Testis (tissue), 3 donors: Measurements from ENCODE around the gene RAB29. TPM values are rescaled to one million over a fixed set of nuclear protein-coding genes. Genes with fewer than 3 reads are reported as not detected.

ENCODE experiments used
- DNase-seq: peaks from one replicate; pipeline ENCODE4 v3.0.0-alpha.2; 2019
- H3K27ac ChIP-seq, 2 donors: fragments of 200-600 bp; sonication (generic); one replicate each; pipeline ENCODE4 v1.5.1; 2019
- H3K27me3 ChIP-seq: fragments of 200-600 bp; sonication (generic); one replicate; pipeline ENCODE4 v1.5.1; 2019
- H3K36me3 ChIP-seq: fragments of 200-600 bp; sonication (generic); one replicate; pipeline ENCODE4 v1.5.1; 2017; ENCODE audit warnings: low read depth; ENCODE audit errors: missing control alignments
- H3K4me1 ChIP-seq: fragments of 200-600 bp; sonication (generic); one replicate; pipeline ENCODE4 v1.5.1; 2019
- H3K4me3 ChIP-seq, 2 donors: fragments of 200-600 bp; sonication (generic); one replicate each; pipeline ENCODE4 v1.5.1; 2017 to 2019
- H3K9me3 ChIP-seq: fragments of 200-600 bp; sonication (generic); one replicate; pipeline ENCODE4 v1.5.1; 2017
- POLR2A ChIP-seq: fragments of 450-650 bp; IDR thresholded peaks from one replicate; pipeline ENCODE4 v1.6.1; 2017; ENCODE audit warnings: antibody characterized with exemption, mild to moderate bottlenecking, moderate library complexity
- WGBS, 2 donors: methylation state at CpG; one replicate each; pipeline ENCODE4 v1.1.5; 2018; 5-methylcytosine and 5-hydroxymethylcytosine counted together
- intact Hi-C: fragments of 100-400 bp; cut with DNase I; formaldehyde crosslinking; loops from one replicate; pipeline ENCODE4 v1.15.1; 2023; ENCODE audit warnings: low total_unique reads
- polyA plus RNA-seq: library from polyadenylated mRNA; stranded (reverse); fragments of 350-450 nt; fragmentation: Illumina TruSeq; extraction: RNeasy Lipid Tissue Mini Kit (QIAGEN cat#74804); gene quantifications from one replicate; pipeline ENCODE4 v1.2.3, GENCODE V29; 2014; ENCODE audit warnings: low read depth, low replicate concordance; ENCODE audit not compliant: insufficient read depth
- total RNA-seq, 2 donors: library from RNA; depleted of rRNA; stranded (reverse); fragments of >200 nt; gene quantifications; one replicate each; pipeline ENCODE4 v1.2.3, GENCODE V29; 2016
- TF ChIP-seq, protein P1 (sequence below), 3 experiments: fragments of 450-650 bp in 2 of 3; fragments of 200-600 bp in 1 of 3; sonication (generic) in 1 of 3; IDR thresholded peaks; one replicate each; pipeline ENCODE4 v1.5.1; 2016 to 2019; ENCODE audit warnings: antibody characterized with exemption in 3 of 3, mild to moderate bottlenecking in 2 of 3, moderate library complexity in 1 of 3

RAB29 gene
- total and polyA plus RNA-seq, 3 donors from 2014 or later = 7.4 to 10.8 (median 8.3) TPM

DNA sequence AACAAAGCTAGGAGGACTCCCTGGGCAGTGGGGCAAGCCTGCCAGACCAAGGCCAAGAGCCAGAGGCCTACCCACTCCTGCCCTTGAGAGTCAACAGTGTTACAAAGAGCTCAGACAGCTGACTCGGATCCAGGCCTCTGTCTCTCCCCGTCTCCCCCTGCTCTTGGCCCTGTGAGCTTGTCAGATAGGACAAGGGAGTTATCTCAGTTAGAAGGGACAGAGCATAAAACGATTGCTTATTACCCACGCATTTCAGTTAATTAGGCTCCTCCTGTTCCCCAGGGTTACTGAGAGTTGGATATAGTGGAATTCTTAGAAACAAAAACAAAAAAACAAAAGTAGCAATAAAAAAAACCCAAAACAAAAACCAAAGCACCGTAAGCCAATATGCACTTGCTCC, 36.4 kb upstream of the RAB29 start:
- intact Hi-C loops = no loop called here
- Histone ChIP-seq H3K27me3 (no peaks in the 10 kb centered on the region), H3K9me3 (no peaks in the 10 kb centered on the region), H3K27ac (peak overlapping the region in 1 of 2 donors; percentile 88), H3K36me3 (no peaks in the 10 kb centered on the region), H3K4me3 (peak overlapping the region; percentile 68 to 83), H3K4me1 (peaks cover 18% of the 10 kb centered on the region)
- 10 to 12% methylated on average over 5 of the region's 5 CpGs for WGBS, 2 donors
- DNase-seq = peak; percentile 92
- TF ChIP-seq, protein P1, sequence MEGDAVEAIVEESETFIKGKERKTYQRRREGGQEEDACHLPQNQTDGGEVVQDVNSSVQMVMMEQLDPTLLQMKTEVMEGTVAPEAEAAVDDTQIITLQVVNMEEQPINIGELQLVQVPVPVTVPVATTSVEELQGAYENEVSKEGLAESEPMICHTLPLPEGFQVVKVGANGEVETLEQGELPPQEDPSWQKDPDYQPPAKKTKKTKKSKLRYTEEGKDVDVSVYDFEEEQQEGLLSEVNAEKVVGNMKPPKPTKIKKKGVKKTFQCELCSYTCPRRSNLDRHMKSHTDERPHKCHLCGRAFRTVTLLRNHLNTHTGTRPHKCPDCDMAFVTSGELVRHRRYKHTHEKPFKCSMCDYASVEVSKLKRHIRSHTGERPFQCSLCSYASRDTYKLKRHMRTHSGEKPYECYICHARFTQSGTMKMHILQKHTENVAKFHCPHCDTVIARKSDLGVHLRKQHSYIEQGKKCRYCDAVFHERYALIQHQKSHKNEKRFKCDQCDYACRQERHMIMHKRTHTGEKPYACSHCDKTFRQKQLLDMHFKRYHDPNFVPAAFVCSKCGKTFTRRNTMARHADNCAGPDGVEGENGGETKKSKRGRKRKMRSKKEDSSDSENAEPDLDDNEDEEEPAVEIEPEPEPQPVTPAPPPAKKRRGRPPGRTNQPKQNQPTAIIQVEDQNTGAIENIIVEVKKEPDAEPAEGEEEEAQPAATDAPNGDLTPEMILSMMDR (IDR thresholded peaks at IDR 0.05) = no peak
- no peak for TF ChIP-seq POLR2A

DNA sequence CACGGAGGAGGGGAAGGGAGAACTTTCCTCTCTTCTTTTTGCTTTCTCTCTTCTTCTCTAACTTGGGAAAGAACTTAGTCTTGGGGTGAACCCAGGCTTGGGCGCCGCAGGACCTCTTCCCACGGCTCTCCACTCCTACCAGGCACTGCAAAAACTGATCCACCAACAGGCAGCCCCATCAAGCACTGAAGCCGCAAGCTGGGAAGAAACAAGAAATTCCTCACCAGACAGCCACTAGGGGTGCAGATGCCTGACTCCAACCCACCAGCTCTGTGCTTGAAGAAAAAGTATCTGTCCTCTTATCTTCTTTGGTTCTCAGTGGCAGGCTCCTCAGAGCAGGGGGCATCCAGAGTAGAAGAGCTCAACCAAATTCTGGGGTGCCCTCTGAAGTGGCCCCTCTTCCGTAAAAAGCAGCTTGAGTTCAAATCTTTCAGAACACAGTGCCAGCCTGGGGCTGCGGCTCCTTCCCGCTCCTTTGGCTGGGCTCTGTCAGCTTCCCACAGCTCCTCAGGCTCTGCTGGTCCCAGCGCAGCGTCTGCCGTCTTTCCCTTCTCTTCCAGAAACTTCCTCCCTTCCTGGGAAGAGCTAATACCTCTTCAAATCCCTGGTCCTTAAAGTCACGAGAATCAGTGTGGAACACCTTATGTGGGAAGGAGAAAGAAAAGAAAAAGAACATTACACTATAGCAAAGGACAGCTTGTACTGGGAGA, 35.3 kb upstream of the RAB29 start:
- intact Hi-C loops = no loop called here
- WGBS, 2 donors = 71 to 79% methylated on average over 12 of the region's 12 CpGs
- Histone ChIP-seq H3K36me3 (no peaks in the 10 kb centered on the region), H3K27ac (no peak overlapping the region), H3K9me3 (no peaks in the 10 kb centered on the region), H3K4me1 (peaks cover 28% of the 10 kb centered on the region), H3K4me3 (peak overlapping the region in 1 of 2 donors; percentile 83), H3K27me3 (no peaks in the 10 kb centered on the region)
- peak; percentile 39 for DNase-seq
- TF ChIP-seq, protein P1 (IDR thresholded peaks at IDR 0.05) = no peak
- TF ChIP-seq POLR2A = no peak

- Histone ChIP-seq H3K4me1 (peaks cover 35% of the 10 kb centered on the region), H3K36me3 (no peaks in the 10 kb centered on the region), H3K9me3 (no peaks in the 10 kb centered on the region), H3K27me3 (no peaks in the 10 kb centered on the region), H3K27ac (no peak overlapping the region), H3K4me3 (peak overlapping the region in 1 of 2 donors; percentile 41)
- no peak for TF ChIP-seq POLR2A
- TF ChIP-seq, protein P1 (IDR thresholded peaks at IDR 0.05) = no peak
- intact Hi-C loops = no loop called here
- DNase-seq = no peak
- WGBS, 2 donors = 46 to 88% methylated on average over 11 to 14 of the region's 14 CpGs
Measured at GRCh38 chr1:205809942-205810345, 34.7 kb upstream of the RAB29 start.

DNA sequence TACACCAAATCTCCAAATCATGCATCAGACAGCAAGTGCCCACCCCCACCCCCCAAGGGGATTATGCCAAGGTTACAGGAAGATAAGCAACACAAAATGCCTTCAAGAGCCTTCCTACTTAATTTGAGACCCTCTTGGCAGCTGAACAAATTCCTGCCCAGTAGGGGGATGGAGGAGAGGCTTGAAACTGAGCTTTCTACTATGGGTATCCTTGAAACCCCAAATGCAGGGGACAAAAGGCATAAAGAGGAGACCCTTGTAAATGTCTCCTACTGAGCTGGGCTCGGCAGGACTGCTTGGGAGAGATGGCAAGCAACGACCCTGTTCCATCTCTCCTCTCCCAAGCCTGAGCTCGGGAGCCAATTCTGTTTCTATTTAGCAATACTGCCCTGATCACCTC, 34.2 kb upstream of the RAB29 start:
- H3K9me3 ChIP-seq = no peaks in the 10 kb centered on the region
- no peaks in the 10 kb centered on the region for H3K36me3 ChIP-seq
- WGBS, 2 donors = 51 to 55% methylated on average over 3 of the region's 3 CpGs
- peak overlapping the region in 1 of 2 donors; percentile 41 for H3K4me3 ChIP-seq
- no peak for TF ChIP-seq POLR2A
- TF ChIP-seq, protein P1 (IDR thresholded peaks at IDR 0.05) = no peak
- H3K4me1 ChIP-seq = peaks cover 39% of the 10 kb centered on the region
- intact Hi-C loops = no loop called here
- H3K27me3 ChIP-seq = no peaks in the 10 kb centered on the region
- no peak overlapping the region for H3K27ac ChIP-seq
- DNase-seq = no peak
